Measurements from ENCODE around the gene SNX20.

DNA sequence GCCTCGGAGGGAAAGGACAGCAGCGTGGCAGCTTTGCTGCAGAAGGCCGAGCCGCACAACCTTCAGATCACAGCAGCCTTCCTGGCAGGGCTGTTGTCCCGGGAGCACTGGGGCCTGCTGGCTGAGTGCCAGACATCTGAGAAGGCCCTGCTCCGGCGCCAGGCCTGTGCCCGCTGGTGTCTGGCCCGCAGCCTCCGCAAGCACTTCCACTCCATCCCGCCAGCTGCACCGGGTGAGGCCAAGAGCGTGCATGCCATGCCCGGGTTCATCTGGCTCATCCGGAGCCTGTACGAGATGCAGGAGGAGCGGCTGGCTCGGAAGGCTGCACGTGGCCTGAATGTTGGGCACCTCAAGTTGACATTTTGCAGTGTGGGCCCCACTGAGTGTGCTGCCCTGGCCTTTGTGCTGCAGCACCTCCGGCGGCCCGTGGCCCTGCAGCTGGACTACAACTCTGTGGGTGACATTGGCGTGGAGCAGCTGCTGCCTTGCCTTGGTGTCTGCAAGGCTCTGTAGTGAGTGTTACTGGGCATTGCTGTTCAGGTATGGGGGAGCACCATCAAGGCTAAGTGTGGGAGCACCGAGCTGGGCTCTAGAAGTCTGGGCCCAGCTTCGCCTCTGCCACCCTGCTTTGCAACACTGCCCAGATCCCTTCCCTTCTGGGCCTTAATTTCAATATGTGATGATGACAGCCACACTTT is 30.9 kb upstream of the SNX20 start:
- TF ChIP-seq, protein P1, sequence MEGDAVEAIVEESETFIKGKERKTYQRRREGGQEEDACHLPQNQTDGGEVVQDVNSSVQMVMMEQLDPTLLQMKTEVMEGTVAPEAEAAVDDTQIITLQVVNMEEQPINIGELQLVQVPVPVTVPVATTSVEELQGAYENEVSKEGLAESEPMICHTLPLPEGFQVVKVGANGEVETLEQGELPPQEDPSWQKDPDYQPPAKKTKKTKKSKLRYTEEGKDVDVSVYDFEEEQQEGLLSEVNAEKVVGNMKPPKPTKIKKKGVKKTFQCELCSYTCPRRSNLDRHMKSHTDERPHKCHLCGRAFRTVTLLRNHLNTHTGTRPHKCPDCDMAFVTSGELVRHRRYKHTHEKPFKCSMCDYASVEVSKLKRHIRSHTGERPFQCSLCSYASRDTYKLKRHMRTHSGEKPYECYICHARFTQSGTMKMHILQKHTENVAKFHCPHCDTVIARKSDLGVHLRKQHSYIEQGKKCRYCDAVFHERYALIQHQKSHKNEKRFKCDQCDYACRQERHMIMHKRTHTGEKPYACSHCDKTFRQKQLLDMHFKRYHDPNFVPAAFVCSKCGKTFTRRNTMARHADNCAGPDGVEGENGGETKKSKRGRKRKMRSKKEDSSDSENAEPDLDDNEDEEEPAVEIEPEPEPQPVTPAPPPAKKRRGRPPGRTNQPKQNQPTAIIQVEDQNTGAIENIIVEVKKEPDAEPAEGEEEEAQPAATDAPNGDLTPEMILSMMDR (IDR thresholded peaks at IDR 0.05) = no peak
- no peak for TF ChIP-seq EP300 (IDR thresholded peaks at IDR 0.05)
- TF ChIP-seq POLR2A (IDR thresholded peaks at IDR 0.05) = no peak
- TF ChIP-seq POLR2AphosphoS5 (IDR thresholded peaks at IDR 0.05) = no peak

All from suprapubic skin (tissue), 4 donors.